Heart left ventricle (tissue), 16 donors: Measurements from ENCODE around the gene GLB1L2. TPM values are rescaled to one million over a fixed set of nuclear protein-coding genes. Genes with fewer than 3 reads are reported as not detected.
"Not testable (repeated sequence)": the region's sequence is repeated elsewhere in the genome, so short reads cannot be mapped to it uniquely, and the experiment has no call there.

ENCODE experiments used
- ATAC-seq, 4 donors: fragments of 200-7000 bp; cut with Tn5 transposase; one replicate each; pipeline ENCODE4 v1.9.1; 2020 to 2022; ENCODE audit warnings: moderate library complexity in 4 of 4, mild to moderate bottlenecking in 3 of 4, moderate number of reproducible peaks in 1 of 4
- DNase-seq, 5 donors: peaks; one replicate each; pipeline ENCODE4 v3.0.0-alpha.2; 2020
- H3K27ac ChIP-seq, 12 donors: fragments of 200-600 bp; sonication (generic) in 4 of 12; one replicate each; pipeline versions ENCODE4 v1.5.0 to v1.8.0; 2016 to 2022; ENCODE audit warnings: mild to moderate bottlenecking in 2 of 12
- H3K27me3 ChIP-seq, 9 donors: fragments of 200-600 bp; sonication (generic) in 2 of 9; one replicate each; pipeline versions ENCODE4 v1.5.1 to v1.8.0; 2016 to 2022; ENCODE audit warnings: mild to moderate bottlenecking in 3 of 9
- H3K36me3 ChIP-seq, 9 donors: fragments of 200-600 bp; sonication (generic) in 2 of 9; one replicate each; pipeline versions ENCODE4 v1.5.0 to v1.8.0; 2018 to 2022; ENCODE audit warnings: mild to moderate bottlenecking in 2 of 9
- H3K4me1 ChIP-seq, 12 donors: fragments of 200-600 bp; sonication (generic) in 4 of 12; one replicate each; pipeline versions ENCODE4 v1.5.0 to v1.8.0; 2016 to 2022; ENCODE audit warnings: mild to moderate bottlenecking in 3 of 12
- H3K4me3 ChIP-seq, 12 donors: fragments of 200-600 bp; sonication (generic) in 4 of 12; one replicate each; pipeline versions ENCODE4 v1.5.0 to v1.8.0; 2017 to 2022; ENCODE audit warnings: mild to moderate bottlenecking in 9 of 12, moderate library complexity in 4 of 12
- H3K9me3 ChIP-seq, 12 donors: fragments of 200-600 bp; sonication (generic) in 4 of 12; one replicate each; pipeline versions ENCODE4 v1.5.0 to v1.8.0; 2016 to 2022; ENCODE audit warnings: mild to moderate bottlenecking in 1 of 12
- POLR2A ChIP-seq, 2 donors: fragments of 450-650 bp; IDR thresholded peaks; one replicate each; pipeline ENCODE4 v1.6.1; 2017; ENCODE audit warnings: antibody characterized with exemption in 2 of 2, mild to moderate bottlenecking in 2 of 2, moderate library complexity in 2 of 2
- WGBS, 4 donors: extraction: QIAGEN DNeasy Blood & Tissue Kit in 2 of 4; methylation state at CpG; one replicate each; pipeline versions ENCODE4 v1.1.5 to v1.1.7; 2013 to 2018; 5-methylcytosine and 5-hydroxymethylcytosine counted together
- intact Hi-C, 10 donors: fragments of 100-400 bp; cut with DNase I; formaldehyde crosslinking; loops; one replicate each; pipeline versions ENCODE4 v1.11.1 to v1.14.2; 2022
- polyA plus RNA-seq, 2 donors: library from polyadenylated mRNA; stranded (reverse); fragments of 200-250 nt; gene quantifications; one replicate each; pipeline ENCODE4 v1.2.3, GENCODE V29; 2013
- total RNA-seq, 9 donors: library from RNA; depleted of rRNA in 2 of 9; stranded (reverse); fragments of >200 nt in 2 of 9; fragmentation: NEBNext Ultra II Directional in 3 of 9; extraction: Animal tissue kit (Norgen Biotek cat#: 25700) in 3 of 9; gene quantifications; one replicate each; pipeline versions ENCODE4 v1.1.0 to v1.2.4, GENCODE V29; 2016 to 2023
- TF ChIP-seq, protein P1 (sequence below), 12 donors: fragments of 200-600 bp; sonication (generic) in 4 of 12; IDR thresholded peaks; one replicate each; pipeline versions ENCODE4 v1.5.0 to v1.8.0; 2018 to 2022; ENCODE audit warnings: antibody characterized with exemption in 12 of 12, mild to moderate bottlenecking in 5 of 12
- donor health status: ischemic (EF 13 %, LVEDD 7.1; RV severe dilation, severe dysfunction).
- donor health status: healthy with polysubstance abuse.
- donor health status: DM: no; HTN: yes; CAD: no.
- donor health status: DM: no; HTN: no; CAD: no.
- donor health status: ischemic (EF 25% LVEDD 6.9; RV normal size, moderate dysfunction).
- donor health status: ischemic (EF 25% LVEDD 5.7; RV mildly dilated, moderate dysfunction).
- donor health status: healthy.
- donor health status: DM: yes; HTN: yes; CAD: no.
- donor health status: ischemic (EF 35%, LVEDD 5.7; RV mildly dilated, moderate dysfunction).
- donor health status: nonischemic (EF 11% LVEDD 7.7; RV severe dilation, severe dysfunction).
- donor health status: DM: yes; HTN: yes; CAD: no.
- donor health status: PGD.
- donor health status: ischemic (EF 29% LVEDD 5.4; RV normal size, mild dysfunction).
- donor health status: nonischemic (EF 23%, LVEDD 6.1; RV moderate dilation, normal function).

GLB1L2 gene
- total and polyA plus RNA-seq, 11 donors: 0.15 to 1.3 (median 0.37) TPM; not detected in 2

DNA sequence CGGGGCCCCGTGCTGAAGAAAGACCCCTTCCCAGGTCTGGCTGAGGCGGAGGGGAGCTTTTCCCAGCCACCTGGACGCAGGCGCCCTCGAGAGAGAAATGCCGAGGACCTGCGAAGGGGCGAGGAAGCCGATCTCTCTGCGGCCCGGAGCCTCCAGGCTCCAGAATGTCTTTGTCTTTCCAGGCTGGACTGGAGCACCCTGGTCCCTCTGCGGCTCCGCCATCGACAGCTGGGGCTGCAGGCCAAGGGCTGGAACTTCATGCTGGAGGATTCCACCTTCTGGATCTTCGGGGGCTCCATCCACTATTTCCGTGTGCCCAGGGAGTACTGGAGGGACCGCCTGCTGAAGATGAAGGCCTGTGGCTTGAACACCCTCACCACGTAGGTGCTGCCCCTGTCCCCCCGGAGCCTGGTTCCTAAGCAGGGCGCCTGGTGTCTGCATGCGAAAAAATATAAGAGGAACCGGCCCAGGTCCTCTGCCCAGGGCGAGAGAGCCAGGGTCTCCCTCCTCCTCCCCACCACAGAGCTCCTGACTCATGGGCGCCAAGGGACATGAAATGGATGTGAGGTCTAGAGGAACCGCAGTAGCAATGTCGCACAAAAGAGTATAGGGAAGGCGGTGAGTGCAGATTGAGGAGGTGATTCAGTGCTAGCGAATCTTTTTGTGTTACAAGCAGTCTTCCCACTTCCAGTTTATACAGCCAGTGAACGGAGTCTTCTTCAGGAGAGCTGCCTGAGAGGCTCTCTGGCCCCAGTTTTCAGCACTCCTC is 11.0 kb downstream of the GLB1L2 start:
- H3K4me1 ChIP-seq: no peaks in the 10 kb centered on the region
- TF ChIP-seq POLR2A (IDR thresholded peaks at IDR 0.05): no peak
- TF ChIP-seq, protein P1, sequence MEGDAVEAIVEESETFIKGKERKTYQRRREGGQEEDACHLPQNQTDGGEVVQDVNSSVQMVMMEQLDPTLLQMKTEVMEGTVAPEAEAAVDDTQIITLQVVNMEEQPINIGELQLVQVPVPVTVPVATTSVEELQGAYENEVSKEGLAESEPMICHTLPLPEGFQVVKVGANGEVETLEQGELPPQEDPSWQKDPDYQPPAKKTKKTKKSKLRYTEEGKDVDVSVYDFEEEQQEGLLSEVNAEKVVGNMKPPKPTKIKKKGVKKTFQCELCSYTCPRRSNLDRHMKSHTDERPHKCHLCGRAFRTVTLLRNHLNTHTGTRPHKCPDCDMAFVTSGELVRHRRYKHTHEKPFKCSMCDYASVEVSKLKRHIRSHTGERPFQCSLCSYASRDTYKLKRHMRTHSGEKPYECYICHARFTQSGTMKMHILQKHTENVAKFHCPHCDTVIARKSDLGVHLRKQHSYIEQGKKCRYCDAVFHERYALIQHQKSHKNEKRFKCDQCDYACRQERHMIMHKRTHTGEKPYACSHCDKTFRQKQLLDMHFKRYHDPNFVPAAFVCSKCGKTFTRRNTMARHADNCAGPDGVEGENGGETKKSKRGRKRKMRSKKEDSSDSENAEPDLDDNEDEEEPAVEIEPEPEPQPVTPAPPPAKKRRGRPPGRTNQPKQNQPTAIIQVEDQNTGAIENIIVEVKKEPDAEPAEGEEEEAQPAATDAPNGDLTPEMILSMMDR (IDR thresholded peaks at IDR 0.05): no peak
- DNase-seq (no peak), ATAC-seq (no peak)
- 78 to 88% (median 85%) methylated on average over 25 to 30 of the region's 30 CpGs for WGBS, 4 donors
- intact Hi-C loops: no loop called here
- no peaks in the 10 kb centered on the region for H3K9me3 ChIP-seq
- H3K27me3 ChIP-seq: peaks cover 0 to 17% (median 0%) of the 10 kb centered on the region in 9 donors
- no peak overlapping the region for H3K27ac ChIP-seq
- no peaks in the 10 kb centered on the region for H3K36me3 ChIP-seq
- no peak overlapping the region for H3K4me3 ChIP-seq

DNA sequence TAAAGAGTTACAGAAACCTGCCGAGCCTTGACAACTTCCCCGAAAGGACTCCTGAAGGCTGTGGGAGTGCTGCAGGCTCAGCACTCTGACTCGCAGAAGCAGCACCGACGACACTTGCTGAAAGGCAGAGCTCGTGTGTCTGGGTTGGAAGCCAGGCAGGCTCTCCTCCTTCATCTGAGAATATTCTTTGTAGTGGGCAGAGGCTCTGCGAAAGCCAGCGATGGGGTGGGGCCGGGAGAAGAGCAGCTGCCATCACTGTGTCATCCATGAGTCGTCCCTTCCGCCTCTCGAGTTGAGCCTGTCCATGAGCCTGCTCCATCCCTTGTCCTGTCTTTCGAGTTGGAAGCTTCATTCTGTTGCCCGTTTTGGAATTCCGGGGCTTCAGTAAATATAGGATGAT is 11.9 kb downstream of the GLB1L2 start:
- Histone ChIP-seq H3K4me1 (no peaks in the 10 kb centered on the region), H3K4me3 (no peak overlapping the region), H3K27me3 (peaks cover 0 to 22% (median 0%) of the 10 kb centered on the region in 9 donors), H3K36me3 (no peaks in the 10 kb centered on the region), H3K9me3 (no peaks in the 10 kb centered on the region), H3K27ac (no peak overlapping the region)
- no peak for ATAC-seq
- no peak for DNase-seq
- intact Hi-C loops: loop anchor here in 2 of 10 donors (1.0 to 2.0 kb wide), 2 partner anchors 61 kb away; no protein-coding TSS in a partner anchor
- 67 to 75% (median 73%) methylated on average over 14 to 15 of the region's 15 CpGs for WGBS, 4 donors
- TF ChIP-seq POLR2A (IDR thresholded peaks at IDR 0.05): no peak
- TF ChIP-seq, protein P1 (IDR thresholded peaks at IDR 0.05): no peak

DNA sequence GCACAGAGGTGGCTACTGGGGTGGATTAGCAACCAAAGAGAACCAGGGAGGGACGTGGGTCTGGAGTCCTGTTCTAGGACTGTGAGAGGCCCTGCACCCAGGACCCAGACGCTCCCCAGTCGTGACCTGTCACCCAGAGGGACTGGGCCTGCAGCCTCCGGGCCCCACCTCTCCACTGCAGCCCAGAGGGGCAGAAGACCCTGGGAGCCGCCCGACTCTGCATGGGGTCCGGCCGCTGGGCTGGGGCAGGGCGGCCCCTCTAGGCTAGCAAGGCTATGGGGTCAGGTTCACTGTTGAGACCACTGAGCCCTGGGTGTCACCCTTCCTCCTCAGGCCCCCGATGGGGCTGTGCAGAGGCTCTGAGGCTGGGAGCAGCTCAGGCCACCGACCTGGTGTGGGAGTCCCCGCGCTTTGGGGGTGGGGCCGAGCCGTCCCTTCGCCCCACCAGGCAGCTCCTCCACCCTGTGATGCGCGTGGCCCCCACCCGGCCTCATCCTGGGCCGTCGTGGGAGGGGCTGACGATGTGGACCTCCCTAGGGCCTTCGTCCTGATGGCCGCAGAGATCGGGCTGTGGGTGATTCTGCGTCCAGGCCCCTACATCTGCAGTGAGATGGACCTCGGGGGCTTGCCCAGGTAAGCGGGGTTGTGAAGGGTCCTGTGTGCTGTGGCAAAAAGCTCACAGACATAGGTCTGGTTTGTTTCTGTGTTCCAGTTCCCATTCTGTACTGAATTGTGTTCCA is 12.9 kb downstream of the GLB1L2 start:
- DNase-seq, H3K27ac ChIP-seq: not testable (repeated sequence)
- intact Hi-C loops: loop anchor here in 2 of 10 donors (1.0 to 2.0 kb wide), 2 partner anchors 62 kb away; no protein-coding TSS in a partner anchor

DNA sequence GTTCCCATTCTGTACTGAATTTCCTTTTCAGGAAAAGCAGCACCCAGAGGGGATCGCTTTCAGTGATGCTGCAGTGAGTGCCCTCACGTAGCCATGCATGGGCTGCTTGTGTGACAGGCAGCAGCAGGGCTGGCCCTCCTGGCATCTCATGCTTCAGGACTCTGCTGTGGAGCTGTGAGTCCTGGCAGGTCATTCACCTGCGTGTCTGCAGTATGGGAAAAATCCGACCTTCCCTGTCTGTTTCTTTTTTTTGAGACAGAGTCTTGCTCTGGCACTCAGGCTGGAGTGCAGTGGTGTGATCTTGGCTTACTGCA is 13.4 kb downstream of the GLB1L2 start:
- ATAC-seq (no peak), DNase-seq (no peak)
- no peaks in the 10 kb centered on the region for H3K36me3 ChIP-seq
- WGBS, 4 donors: 70 to 78% (median 73%) methylated on average over 4 of the region's 4 CpGs
- H3K27ac ChIP-seq: no peak overlapping the region
- intact Hi-C loops: loop anchor here in 1 of 10 donors (2.0 kb wide), 1 partner anchor 62 kb away; no protein-coding TSS in a partner anchor
- no peak overlapping the region for H3K4me3 ChIP-seq
- no peaks in the 10 kb centered on the region for H3K4me1 ChIP-seq
- no peaks in the 10 kb centered on the region for H3K9me3 ChIP-seq
- TF ChIP-seq, protein P1 (IDR thresholded peaks at IDR 0.05): no peak
- TF ChIP-seq POLR2A (IDR thresholded peaks at IDR 0.05): no peak
- H3K27me3 ChIP-seq: peaks cover 0 to 24% (median 0%) of the 10 kb centered on the region in 9 donors

More for the DNA sequence above, 12.9 kb downstream of the GLB1L2 start:
- peaks cover 0 to 24% (median 0%) of the 10 kb centered on the region in 9 donors for H3K27me3 ChIP-seq
- 79 to 94% (median 88%) methylated on average over 11 to 28 of the region's 28 CpGs for WGBS, 4 donors
- not testable (repeated sequence) for H3K36me3 ChIP-seq, H3K9me3 ChIP-seq, H3K4me3 ChIP-seq, H3K4me1 ChIP-seq
- ATAC-seq: peak in 2 of 4 donors; percentile 23 to 42
